Lower leg skin (tissue), 3 donors: ENCODE measurements around the gene OLFML2B.

Experiments
- CTCF ChIP-seq, 3 donors: fragments of 450-650 bp; IDR thresholded peaks; one replicate each; pipeline ENCODE4 v1.5.1; 2016; ENCODE audit warnings: antibody characterized with exemption in 3 of 3, mild to moderate bottlenecking in 3 of 3, moderate library complexity in 2 of 3
- POLR2A ChIP-seq, 2 donors: fragments of 450-650 bp; IDR thresholded peaks; one replicate each; pipeline ENCODE4 v1.6.1; 2016 to 2017; ENCODE audit warnings: antibody characterized with exemption in 2 of 2, mild to moderate bottlenecking in 1 of 2, moderate library complexity in 1 of 2

- TF ChIP-seq CTCF (IDR thresholded peaks at IDR 0.05) (no peak), POLR2A (IDR thresholded peaks at IDR 0.05) (no peak)
These were observed 81.8 kb downstream of the OLFML2B start for GRCh38 chr1:161941726-161942436.
